Stomach (tissue), 4 donors: ENCODE measurements around the gene ERN1.
"Not testable (repeated sequence)": the region's sequence is repeated elsewhere in the genome, so short reads cannot be mapped to it uniquely, and the experiment has no call there.

Experiments used
- CTCF ChIP-seq, 7 experiments: fragments of 450-650 bp in 4 of 7; fragments of 200-600 bp in 3 of 7; sonication (generic) in 3 of 7; IDR thresholded peaks; one replicate each; pipeline ENCODE4 v1.5.1; 2016 to 2019; ENCODE audit warnings: antibody characterized with exemption in 7 of 7, control low read depth in 2 of 7, mild to moderate bottlenecking in 1 of 7
- EP300 ChIP-seq: sonication (generic); formaldehyde crosslinking; IDR thresholded peaks from one replicate; pipeline ENCODE4 v1.6.1; 2017; ENCODE audit warnings: antibody characterized with exemption
- POLR2A ChIP-seq, 4 donors: fragments of 450-650 bp; IDR thresholded peaks; one replicate each; pipeline ENCODE4 v1.6.1; 2016; ENCODE audit warnings: antibody characterized with exemption in 4 of 4, control low read depth in 2 of 4, mild to moderate bottlenecking in 1 of 4, moderate library complexity in 1 of 4
- POLR2AphosphoS5 ChIP-seq, 3 donors: sonication (generic); formaldehyde crosslinking; IDR thresholded peaks; one replicate each; pipeline ENCODE4 v1.6.1; 2016; ENCODE audit warnings: antibody characterized with exemption in 3 of 3

GRCh38 chr17:64007089-64007837 lies 122.7 kb downstream of the ERN1 start:
- TF ChIP-seq CTCF (IDR thresholded peaks at IDR 0.05); EP300; POLR2A (IDR thresholded peaks at IDR 0.05); POLR2AphosphoS5 (IDR thresholded peaks at IDR 0.05): not testable (repeated sequence)
